ENCODE results near the gene RNF166.

Gene RNF166

GRCh38 chr16:88720396-88720970 lies 14.3 kb upstream of the RNF166 start:
- Histone ChIP-seq H3K4me3 (replicated peaks; ENCODE audit: low read depth, low read length) (no peak overlapping the region), H3K36me3 (ENCODE audit: control insufficient read depth, insufficient read depth, low read length) (peaks cover 77% of the 10 kb centered on the region), H3K27me3 (replicated peaks; ENCODE audit: control insufficient read depth, insufficient read depth, low read length) (no peaks in the 10 kb centered on the region)
- TF ChIP-seq CTCF (IDR thresholded peaks at IDR 0.05; ENCODE audit: insufficient read depth, low read length, poor library complexity, severe bottlenecking), result no peak
- DNase-seq (ENCODE audit: extremely low read depth, insufficient read length), result no peak

GRCh38 chr16:88719933-88720296 lies 13.7 kb upstream of the RNF166 start:
- no peaks in the 10 kb centered on the region for H3K27me3 ChIP-seq (replicated peaks; ENCODE audit: control insufficient read depth, insufficient read depth, low read length)
- no peak overlapping the region for H3K4me3 ChIP-seq (replicated peaks; ENCODE audit: low read depth, low read length)
- H3K36me3 ChIP-seq (ENCODE audit: control insufficient read depth, insufficient read depth, low read length), result peaks cover 78% of the 10 kb centered on the region
- TF ChIP-seq CTCF (IDR thresholded peaks at IDR 0.05; ENCODE audit: insufficient read depth, low read length, poor library complexity, severe bottlenecking), result no peak
- no peak for DNase-seq (ENCODE audit: extremely low read depth, insufficient read length)

GRCh38 chr16:88719267-88719932 lies 13.2 kb upstream of the RNF166 start:
- H3K36me3 ChIP-seq (ENCODE audit: control insufficient read depth, insufficient read depth, low read length), result peaks cover 78% of the 10 kb centered on the region

GRCh38 chr16:88718178-88718577 lies 12.0 kb upstream of the RNF166 start:
- no peak for TF ChIP-seq CTCF (IDR thresholded peaks at IDR 0.05; ENCODE audit: insufficient read depth, low read length, poor library complexity, severe bottlenecking)
- H3K27me3 ChIP-seq (replicated peaks; ENCODE audit: control insufficient read depth, insufficient read depth, low read length), result no peaks in the 10 kb centered on the region
- H3K36me3 ChIP-seq (ENCODE audit: control insufficient read depth, insufficient read depth, low read length), result peaks cover 81% of the 10 kb centered on the region
- H3K4me3 ChIP-seq (replicated peaks; ENCODE audit: low read depth, low read length), result no peak overlapping the region
- DNase-seq (ENCODE audit: extremely low read depth, insufficient read length), result no peak

More at GRCh38 chr16:88719267-88719932, 13.2 kb upstream of the RNF166 start:
- no peak for TF ChIP-seq CTCF (IDR thresholded peaks at IDR 0.05; ENCODE audit: insufficient read depth, low read length, poor library complexity, severe bottlenecking)
- H3K4me3 ChIP-seq (replicated peaks; ENCODE audit: low read depth, low read length), result no peak overlapping the region
- DNase-seq (ENCODE audit: extremely low read depth, insufficient read length), result no peak
- no peaks in the 10 kb centered on the region for H3K27me3 ChIP-seq (replicated peaks; ENCODE audit: control insufficient read depth, insufficient read depth, low read length)

GRCh38 chr16:88716601-88717001 lies 10.4 kb upstream of the RNF166 start:
- no peak for DNase-seq (ENCODE audit: extremely low read depth, insufficient read length)
- no peak overlapping the region for H3K4me3 ChIP-seq (replicated peaks; ENCODE audit: low read depth, low read length)
- peaks cover 67% of the 10 kb centered on the region for H3K36me3 ChIP-seq (ENCODE audit: control insufficient read depth, insufficient read depth, low read length)
- no peaks in the 10 kb centered on the region for H3K27me3 ChIP-seq (replicated peaks; ENCODE audit: control insufficient read depth, insufficient read depth, low read length)
- TF ChIP-seq CTCF (IDR thresholded peaks at IDR 0.05; ENCODE audit: insufficient read depth, low read length, poor library complexity, severe bottlenecking), result no peak
